CD14-positive monocyte (primary cell): ENCODE data around the gene EYS. TPM values are rescaled to one million over a fixed set of nuclear protein-coding genes. Genes with fewer than 3 reads are reported as not detected.

Experiments used
- DNase-seq, 3 donors: peaks; one replicate each; pipeline ENCODE4 v3.0.0-alpha.2; 2011 to 2022
- H2AFZ ChIP-seq: 2 replicates; pipeline ENCODE4 v1.6.0; 2012; ENCODE audit warnings: mild to moderate bottlenecking, low read depth, low read length, inconsistent platforms; ENCODE audit not compliant: insufficient read depth, poor library complexity, severe bottlenecking
- H3K27ac ChIP-seq, 2 donors: 1 replicate in 1 of 2; 2 replicates in 1 of 2; pipeline ENCODE4 v1.5.1; 2012 to 2013; ENCODE audit warnings: low read length in 2 of 2, control low read depth in 1 of 2, inconsistent platforms in 1 of 2, low read depth in 1 of 2, mild to moderate bottlenecking in 1 of 2
- H3K27me3 ChIP-seq, 2 donors: one replicate each; pipeline versions ENCODE4 v1.6.0 to v1.6.1; 2011 to 2013; ENCODE audit warnings: low read length in 2 of 2; ENCODE audit not compliant: control insufficient read depth in 2 of 2, insufficient read depth in 2 of 2
- H3K36me3 ChIP-seq, 2 donors: replicated peaks in 1 of 2; 1 replicate in 1 of 2; 2 replicates in 1 of 2; pipeline versions ENCODE4 v1.5.1 to v1.6.1; 2012 to 2013; ENCODE audit warnings: low read length in 2 of 2, control low read depth in 1 of 2, inconsistent platforms in 1 of 2, mild to moderate bottlenecking in 1 of 2; ENCODE audit not compliant: insufficient read depth in 2 of 2, control insufficient read depth in 1 of 2
- H3K4me1 ChIP-seq, 2 donors: 1 replicate in 1 of 2; 2 replicates in 1 of 2; pipeline versions ENCODE4 v1.5.1 to v1.6.1; 2012 to 2013; ENCODE audit warnings: low read length in 2 of 2, control low read depth in 1 of 2, inconsistent platforms in 1 of 2, mild to moderate bottlenecking in 1 of 2, moderate library complexity in 1 of 2; ENCODE audit not compliant: insufficient read depth in 2 of 2, control insufficient read depth in 1 of 2
- H3K4me2 ChIP-seq: replicated peaks from 2 replicates; pipeline ENCODE3; 2012; ENCODE audit warnings: low read length, moderate library complexity, mild to moderate bottlenecking; ENCODE audit not compliant: poor library complexity, severe bottlenecking; ENCODE audit errors: extremely low read depth
- H3K4me3 ChIP-seq, 3 experiments: fragments of 200-600 bp in 1 of 3; sonication (generic) in 1 of 3; replicated peaks in 1 of 3; 1 replicate in 2 of 3; 2 replicates in 1 of 3; pipeline ENCODE4 v1.5.1; 2011 to 2013; ENCODE audit warnings: low read length in 3 of 3, mild to moderate bottlenecking in 3 of 3, control low read depth in 2 of 3, low read depth in 2 of 3, inconsistent platforms in 1 of 3, moderate library complexity in 1 of 3
- H3K79me2 ChIP-seq: 2 replicates; pipeline ENCODE4 v1.6.0; 2012; ENCODE audit warnings: mild to moderate bottlenecking, control low read depth, inconsistent platforms, low read length, moderate library complexity; ENCODE audit not compliant: insufficient read depth
- H3K9ac ChIP-seq: 2 replicates; pipeline ENCODE4 v1.6.0; 2017; ENCODE audit warnings: low read length, mild to moderate bottlenecking; ENCODE audit not compliant: insufficient read depth, poor library complexity, severe bottlenecking
- H3K9me3 ChIP-seq, 2 donors: replicated peaks in 1 of 2; 1 replicate in 1 of 2; 2 replicates in 1 of 2; pipeline versions ENCODE4 v1.5.1 to v1.6.1; 2012 to 2013; ENCODE audit warnings: low read length in 2 of 2, control low read depth in 1 of 2; ENCODE audit not compliant: control insufficient read depth in 1 of 2, insufficient read depth in 1 of 2
- H4K20me1 ChIP-seq: 2 replicates; pipeline ENCODE4 v1.6.0; 2012; ENCODE audit warnings: mild to moderate bottlenecking, low read length, control low read depth, moderate library complexity; ENCODE audit not compliant: insufficient read depth
- H3K27ac Mint-ChIP-seq, 7 donors: one replicate each; pipeline ENCODE4 v1.8.0; 2020; ENCODE audit warnings: mild to moderate bottlenecking in 7 of 7, mixed read lengths in 7 of 7, moderate library complexity in 6 of 7, inconsistent platforms in 2 of 7
- H3K27me3 Mint-ChIP-seq, 3 donors: one replicate each; pipeline ENCODE4 v1.8.0; 2021 to 2022; ENCODE audit warnings: low read depth in 3 of 3, mild to moderate bottlenecking in 3 of 3, mixed read lengths in 3 of 3, moderate library complexity in 3 of 3, inconsistent platforms in 1 of 3
- H3K36me3 Mint-ChIP-seq, 2 donors: one replicate each; pipeline ENCODE4 v1.8.0; 2020; ENCODE audit warnings: mixed read lengths in 2 of 2, inconsistent platforms in 1 of 2, mild to moderate bottlenecking in 1 of 2
- H3K4me1 Mint-ChIP-seq: one replicate; pipeline ENCODE4 v1.8.0; 2020; ENCODE audit warnings: mild to moderate bottlenecking, mixed read lengths
- H3K4me3 Mint-ChIP-seq, 2 donors: one replicate each; pipeline ENCODE4 v1.8.0; 2020; ENCODE audit warnings: mild to moderate bottlenecking in 2 of 2, mixed read lengths in 2 of 2, moderate library complexity in 1 of 2
- H3K9me3 Mint-ChIP-seq, 7 donors: one replicate each; pipeline ENCODE4 v1.8.0; 2020 to 2022; ENCODE audit warnings: mixed read lengths in 7 of 7, mild to moderate bottlenecking in 6 of 7, moderate library complexity in 6 of 7, inconsistent platforms in 2 of 7
- CTCF ChIP-seq: fragments of 200-600 bp; IDR thresholded peaks from one replicate; pipeline ENCODE4 v1.8.0; 2022; ENCODE audit warnings: antibody characterized with exemption, mild to moderate bottlenecking
- WGBS: methylation state at CpG from one replicate; pipeline ENCODE4 v1.1.5; 2013; ENCODE audit warnings: missing lambda C conversion rate; ENCODE audit not compliant: insufficient coverage; 5-methylcytosine and 5-hydroxymethylcytosine counted together
- intact Hi-C, 2 donors: fragments of 100-400 bp; cut with micrococcal nuclease; formaldehyde crosslinking; loops; one replicate each; pipeline versions ENCODE4 v1.15.0 to v1.15.1; 2023
- polyA plus RNA-seq, 3 donors: library from polyadenylated mRNA; depleted of rRNA in 1 of 3; unstranded in 2 of 3; stranded (reverse) in 1 of 3; fragments of 300-500 nt in 2 of 3; fragments of >200 nt in 1 of 3; fragmentation: Illumina TruSeq in 2 of 3; gene quantifications; 1 replicate in 2 of 3; 2 replicates in 1 of 3; pipeline ENCODE4 v1.2.3, GENCODE V29; 2012 to 2021

The EYS gene
- polyA plus RNA-seq, 3 donors: 0.01 to 0.03 TPM; not detected in 1

- no peak overlapping the region for H3K27ac ChIP-seq
- Mint-ChIP-seq H3K27me3 (no peaks in the 10 kb centered on the region), H3K36me3 (no peaks in the 10 kb centered on the region), H3K4me1 (no peaks in the 10 kb centered on the region), H3K9me3 (peaks cover 0 to 10% (median 8%) of the 10 kb centered on the region in 7 donors), H3K4me3 (no peak overlapping the region), H3K27ac (no peak overlapping the region)
- H3K79me2 ChIP-seq: no peaks in the 10 kb centered on the region
- no peak for TF ChIP-seq CTCF
- H3K36me3 ChIP-seq: no peaks in the 10 kb centered on the region
- H3K4me3 ChIP-seq: no peak overlapping the region
- H2AFZ ChIP-seq: no peak overlapping the region
- no peak overlapping the region for H3K4me2 ChIP-seq
- peaks cover 5 to 10% of the 10 kb centered on the region in 2 donors for H3K9me3 ChIP-seq
- no peak overlapping the region for H3K9ac ChIP-seq
- no peak for DNase-seq
- no peaks in the 10 kb centered on the region for H3K27me3 ChIP-seq
- H3K4me1 ChIP-seq: no peaks in the 10 kb centered on the region
- intact Hi-C loops: no loop called here
- no peaks in the 10 kb centered on the region for H4K20me1 ChIP-seq
These were observed 974.1 kb downstream of the EYS start for GRCh38 chr6:64732888-64733287.

- intact Hi-C loops: no loop called here
- no peaks in the 10 kb centered on the region for H3K27me3 Mint-ChIP-seq
- Histone ChIP-seq H3K9ac (no peak overlapping the region), H3K4me1 (no peaks in the 10 kb centered on the region), H3K4me2 (no peak overlapping the region), H3K4me3 (no peak overlapping the region), H3K27ac (no peak overlapping the region), H4K20me1 (no peaks in the 10 kb centered on the region), H2AFZ (no peak overlapping the region), H3K9me3 (peaks cover 5 to 11% of the 10 kb centered on the region in 2 donors), H3K36me3 (no peaks in the 10 kb centered on the region), H3K79me2 (no peaks in the 10 kb centered on the region), H3K27me3 (no peaks in the 10 kb centered on the region)
- TF ChIP-seq CTCF: no peak
- H3K4me3 Mint-ChIP-seq: no peak overlapping the region
- H3K36me3 Mint-ChIP-seq: no peaks in the 10 kb centered on the region
- no peaks in the 10 kb centered on the region for H3K4me1 Mint-ChIP-seq
- no CpG with 5 or more reads among the region's 4 CpGs for WGBS
- H3K9me3 Mint-ChIP-seq: peaks cover 0 to 9% (median 7%) of the 10 kb centered on the region in 7 donors
- no peak for DNase-seq
- no peak overlapping the region for H3K27ac Mint-ChIP-seq
These were observed 977.5 kb downstream of the EYS start for GRCh38 chr6:64729522-64729921.
